MM.1S (cell line): Measurements from ENCODE around the gene HBE1.

Experiments
- EZH2 ChIP-seq: fragments of 300-600 bp; sonication (generic); optimal IDR thresholded peaks from 2 replicates; pipeline ENCODE3; 2017; ENCODE audit warnings: low read depth, mild to moderate bottlenecking, antibody characterized with exemption, low read length, mixed read lengths
- EZH2phosphoT487 ChIP-seq: fragments of 300-600 bp; sonication (generic); IDR thresholded peaks from 2 replicates; pipeline ENCODE4 v1.6.1; 2018; ENCODE audit warnings: antibody characterized with exemption, low read length

- TF ChIP-seq EZH2, result no peak
- no peak for TF ChIP-seq EZH2phosphoT487
These were observed 38.6 kb downstream of the HBE1 start for GRCh38 chr11:5231111-5231510.
